ENCODE data around the gene ARID5B. TPM values are rescaled to one million over a fixed set of nuclear protein-coding genes. Genes with fewer than 3 reads are reported as not detected.

Gene ARID5B
- polyA plus RNA-seq, 1 of the 3 experiments (the other 2 are of a cell fraction) = 10.9 TPM

- no peaks in the 10 kb centered on the region for H3K9me2 ChIP-seq
- peak overlapping the region; percentile 45; the same call in 1 of the 2 replicates for H3K4me2 ChIP-seq
- peaks cover 11 to 14% of the 10 kb centered on the region in 2 experiments; a peak in 3 of 4 replicates for H3K4me1 ChIP-seq (ENCODE audit: control insufficient read depth in 1 of 2, insufficient read depth in 2 of 2, low read depth in 1 of 2, low read length in 1 of 2)
- H3K9me3 ChIP-seq = no peaks in the 10 kb centered on the region
- no peak overlapping the region for H3K9ac ChIP-seq
- H3K36me3 ChIP-seq (replicated peaks in 1 of 2; ENCODE audit: control insufficient read depth in 1 of 2, insufficient read depth in 2 of 2, low read length in 1 of 2) = peaks cover 4 to 9% of the 10 kb centered on the region in 2 experiments
- peaks cover 17% of the 10 kb centered on the region for H3K79me2 ChIP-seq (ENCODE audit: insufficient read depth)
- WGBS (ENCODE audit: low lambda C conversion rate) = 59% methylated on average over 3 of the region's 3 CpGs
- no peaks in the 10 kb centered on the region for H3F3A ChIP-seq (replicated peaks; ENCODE audit: insufficient read depth)
- ChIA-PET POLR2A (no interaction called here), CTCF (no interaction called here)
- no peak for TF ChIP-seq USF2 (IDR thresholded peaks at IDR 0.05; ENCODE audit: borderline replicate concordance, low read depth, low read length)
- TF ChIP-seq FOXJ3 (CRISPR knock-in tag; IDR thresholded peaks at IDR 0.05) = no peak
- TF ChIP-seq USF1 (IDR thresholded peaks at IDR 0.05; ENCODE audit: borderline replicate concordance, low read depth) = no peak
- TF ChIP-seq NFIC (IDR thresholded peaks at IDR 0.05; ENCODE audit: borderline replicate concordance) = 0 out of 2 replicates have a peak, but pooled peaks have one; percentile 16
- 0 out of 2 replicates have a peak overlapping the region, but pooled peaks have one; percentile 22 for H2AFZ ChIP-seq (ENCODE audit: low read depth)
- peak overlapping the region in 1 of 2 experiments; percentile 54; a peak in 1 of 4 replicates for H3K27ac ChIP-seq (ENCODE audit: low read depth in 2 of 2, low read length in 1 of 2)
- no peaks in the 10 kb centered on the region for H4K20me1 ChIP-seq (ENCODE audit: insufficient read depth)
- H3K4me3 ChIP-seq (ENCODE audit: low read depth in 2 of 2, low read length in 1 of 2) = no peak overlapping the region
- no peak for DNase-seq
- no peaks in the 10 kb centered on the region for H3K27me3 ChIP-seq (ENCODE audit: insufficient read depth)
Observed at GRCh38 chr10:62005687-62006086, 104.2 kb downstream of the ARID5B start.

DNA sequence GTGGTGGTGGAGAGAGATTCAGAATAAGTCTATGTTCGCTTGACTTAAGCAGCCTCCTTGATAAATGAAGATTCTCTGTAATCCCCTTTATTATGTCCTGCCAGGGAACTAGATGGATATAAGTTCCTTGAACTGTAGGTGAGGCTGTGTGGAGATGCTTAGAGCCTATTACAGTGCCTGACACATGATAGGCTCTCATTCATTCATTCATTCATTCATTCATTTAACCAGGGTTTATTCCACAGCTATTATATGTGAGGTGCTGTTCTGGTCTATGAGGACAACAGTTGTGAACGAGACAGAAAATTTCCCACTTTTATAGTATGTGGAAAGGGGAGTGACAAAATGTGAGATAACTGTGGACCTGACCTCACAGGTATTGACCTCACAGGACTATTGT, 105.6 kb downstream of the ARID5B start:
- H3K27ac ChIP-seq (ENCODE audit: low read depth in 2 of 2, low read length in 1 of 2) = no peak overlapping the region
- H4K20me1 ChIP-seq (ENCODE audit: insufficient read depth) = no peaks in the 10 kb centered on the region
- peaks cover 4 to 7% of the 10 kb centered on the region in 2 experiments for H3K36me3 ChIP-seq (replicated peaks in 1 of 2; ENCODE audit: control insufficient read depth in 1 of 2, insufficient read depth in 2 of 2, low read length in 1 of 2)
- DNase-seq = no peak
- H3K9ac ChIP-seq = no peak overlapping the region
- H3K9me2 ChIP-seq = no peaks in the 10 kb centered on the region
- WGBS (ENCODE audit: low lambda C conversion rate) = 86% methylated on average over 2 of the region's 2 CpGs
- CTCF ChIA-PET = no interaction called here
- H3K27me3 ChIP-seq (ENCODE audit: insufficient read depth) = no peaks in the 10 kb centered on the region
- no peak overlapping the region for H3K4me3 ChIP-seq (ENCODE audit: low read depth in 2 of 2, low read length in 1 of 2)
- H3K4me1 ChIP-seq (ENCODE audit: control insufficient read depth in 1 of 2, insufficient read depth in 2 of 2, low read depth in 1 of 2, low read length in 1 of 2) = peaks cover 11 to 14% of the 10 kb centered on the region in 2 experiments; a peak in 3 of 4 replicates
- no peaks in the 10 kb centered on the region for H3F3A ChIP-seq (replicated peaks; ENCODE audit: insufficient read depth)
- H3K79me2 ChIP-seq (ENCODE audit: insufficient read depth) = peaks cover 17% of the 10 kb centered on the region
- no peak overlapping the region for H2AFZ ChIP-seq (ENCODE audit: low read depth)
- H3K9me3 ChIP-seq = no peaks in the 10 kb centered on the region
- POLR2A ChIA-PET = no interaction called here
- TF ChIP-seq REST (IDR thresholded peaks at IDR 0.05; ENCODE audit: low read depth, low read length) = no peak
- TF ChIP-seq MAX (IDR thresholded peaks at IDR 0.05; ENCODE audit: low read depth) = no peak
- no peak for TF ChIP-seq FOXJ3 (CRISPR knock-in tag; IDR thresholded peaks at IDR 0.05)
- TF ChIP-seq RFX5 (IDR thresholded peaks at IDR 0.05; ENCODE audit: low read length) = no peak
- no peak for TF ChIP-seq USF2 (IDR thresholded peaks at IDR 0.05; ENCODE audit: borderline replicate concordance, low read depth, low read length)
- no peak for TF ChIP-seq MEF2A (IDR thresholded peaks at IDR 0.05; ENCODE audit: borderline replicate concordance, low read depth)
- TF ChIP-seq EP300 (IDR thresholded peaks at IDR 0.05; ENCODE audit: borderline replicate concordance in 1 of 2, low read depth in 1 of 2, low read length in 1 of 2) = no peak
- H3K4me2 ChIP-seq = no peak overlapping the region
